A673 (cell line): ENCODE results near the gene CAGE1. TPM values are rescaled to one million over a fixed set of nuclear protein-coding genes. Genes with fewer than 3 reads are reported as not detected.
"Not testable (repeated sequence)": the region's sequence is repeated elsewhere in the genome, so short reads cannot be mapped to it uniquely, and the experiment has no call there.

Experiments
- BruUV-seq: library from RNA; stranded (reverse); fragments of 400-500 nt; replicated peaks from 2 replicates; lab custom pipeline; 2021; lab: Mats Ljungman, UMichigan
- CTCF ChIA-PET: fragments of 300-600 bp; sonication (Branson Sonifier 250); formaldehyde crosslinking; loops from one replicate; lab custom pipeline; 2022; ENCODE audit warnings: antibody characterized with exemption; lab: Charles Lee
- POLR2A ChIA-PET: fragments of 300-600 bp; sonication (Branson Sonifier 250); formaldehyde crosslinking; loops from one replicate; lab custom pipeline; 2022; ENCODE audit warnings: antibody characterized with exemption; ENCODE audit not compliant: low non-redundant PET; lab: Charles Lee
- DNase-seq: peaks from one replicate; pipeline ENCODE4 v3.0.0-alpha.2; 2015; ENCODE audit warnings: low spot score
- H3K27ac ChIP-seq: fragments of 200-600 bp; sonication (generic); 2 replicates; pipeline ENCODE4 v1.5.1; 2016; ENCODE audit warnings: mixed run types, low read depth, mild to moderate bottlenecking, mixed read lengths, antibody characterized with exemption, low read length; ENCODE audit not compliant: poor library complexity, severe bottlenecking
- H3K27me3 ChIP-seq: fragments of 200-600 bp; sonication (generic); replicated peaks from 2 replicates; pipeline ENCODE4 v1.6.1; 2017; ENCODE audit warnings: mixed run types, low read depth, mild to moderate bottlenecking, mixed read lengths, antibody characterized with exemption, low read length; ENCODE audit not compliant: insufficient read depth, poor library complexity
- H3K36me3 ChIP-seq: fragments of 200-600 bp; sonication (generic); 2 replicates; pipeline ENCODE4 v1.6.1; 2016; ENCODE audit warnings: mixed run types, mild to moderate bottlenecking, mixed read lengths, antibody characterized with exemption, low read length; ENCODE audit not compliant: insufficient read depth, poor library complexity, severe bottlenecking
- H3K4me1 ChIP-seq: fragments of 200-600 bp; sonication (generic); 2 replicates; pipeline ENCODE4 v1.6.1; 2017; ENCODE audit warnings: mixed run types, mild to moderate bottlenecking, mixed read lengths, antibody characterized with exemption, low read length; ENCODE audit not compliant: insufficient read depth, poor library complexity, severe bottlenecking
- H3K4me3 ChIP-seq: fragments of 200-600 bp; sonication (generic); 2 replicates; pipeline ENCODE4 v1.5.1; 2016; ENCODE audit warnings: low read depth, mixed run types, mild to moderate bottlenecking, mixed read lengths, low read length; ENCODE audit not compliant: poor library complexity, severe bottlenecking
- H3K9me3 ChIP-seq: fragments of 200-600 bp; sonication (generic); 2 replicates; pipeline ENCODE4 v1.6.1; 2016; ENCODE audit warnings: mixed run types, low read depth, mild to moderate bottlenecking, mixed read lengths, antibody characterized with exemption, low read length; ENCODE audit not compliant: poor library complexity, severe bottlenecking
- CTCF ChIP-seq: fragments of 300-800, 200-600 bp; sonication (generic); conservative IDR thresholded peaks from 2 replicates; pipeline ENCODE4 v1.5.1; 2017; ENCODE audit warnings: low read depth, mild to moderate bottlenecking, antibody characterized with exemption, low read length, moderate library complexity, mixed read lengths
- EZH2 ChIP-seq: fragments of 200-600 bp; sonication (generic); IDR thresholded peaks from 2 replicates; pipeline ENCODE4 v1.6.1; 2017; ENCODE audit warnings: borderline replicate concordance, low read depth, mild to moderate bottlenecking, mixed read lengths, antibody characterized with exemption, low read length; ENCODE audit not compliant: poor library complexity, severe bottlenecking
- intact Hi-C: fragments of 100-400 bp; cut with micrococcal nuclease; formaldehyde crosslinking; loops from one replicate; pipeline ENCODE4 v1.10.0; 2022; ENCODE audit not compliant: unreplicated experiment
- total RNA-seq: library from RNA; stranded (reverse); gene quantifications from 2 replicates; pipeline ENCODE4 v1.2.3, GENCODE V29; 2021

CAGE1 gene
- total RNA-seq, 1 experiment from 2014 or later, result 0.19 TPM

GRCh38 chr6:7377961-7378360, 11.6 kb downstream of the CAGE1 start:
- BruUV-seq, result no TSS peak
- ChIA-PET CTCF (no interaction called here), POLR2A (no interaction called here)
- intact Hi-C loops, result no loop called here
- DNase-seq, result no peak
- no peaks in the 10 kb centered on the region for H3K9me3 ChIP-seq
- H3K4me3 ChIP-seq, result no peak overlapping the region
- H3K27ac ChIP-seq, result no peak overlapping the region
- H3K27me3 ChIP-seq, result peaks cover 2% of the 10 kb centered on the region
- no peaks in the 10 kb centered on the region for H3K36me3 ChIP-seq
- H3K4me1 ChIP-seq, result no peaks in the 10 kb centered on the region
- no peak for TF ChIP-seq CTCF
- no peak for TF ChIP-seq EZH2

GRCh38 chr6:7373739-7374138, 15.8 kb downstream of the CAGE1 start:
- POLR2A ChIA-PET, result no interaction called here
- Histone ChIP-seq H3K36me3 (no peaks in the 10 kb centered on the region), H3K27me3 (peaks cover 2% of the 10 kb centered on the region), H3K4me1 (no peaks in the 10 kb centered on the region), H3K4me3 (no peak overlapping the region), H3K27ac (no peak overlapping the region), H3K9me3 (no peaks in the 10 kb centered on the region)
- BruUV-seq, result no TSS peak
- CTCF ChIA-PET, result interaction anchor here (0.6 kb wide), 1 partner anchor 16 kb away, joined by 3 read pairs; the partner anchor contains the start of genes CAGE1 and RIOK1
- intact Hi-C loops, result no loop called here
- no peak for DNase-seq
- no peak for TF ChIP-seq EZH2
- TF ChIP-seq CTCF, result no peak

- DNase-seq, result no peak
- no peaks in the 10 kb centered on the region for H3K9me3 ChIP-seq
- no peaks in the 10 kb centered on the region for H3K36me3 ChIP-seq
- H3K27me3 ChIP-seq, result no peaks in the 10 kb centered on the region
- ChIA-PET POLR2A (no interaction called here), CTCF (no interaction called here)
- intact Hi-C loops, result no loop called here
- BruUV-seq, result no TSS peak
- TF ChIP-seq CTCF (no peak), EZH2 (no peak)
- no peak overlapping the region for H3K4me3 ChIP-seq
- no peak overlapping the region for H3K27ac ChIP-seq
- H3K4me1 ChIP-seq, result no peaks in the 10 kb centered on the region
Observed at GRCh38 chr6:7367408-7367807, 22.1 kb downstream of the CAGE1 start.

- POLR2A ChIA-PET, BruUV-seq: not testable (repeated sequence)
Observed at GRCh38 chr6:7351916-7352315, 37.6 kb downstream of the CAGE1 start.

GRCh38 chr6:7350591-7350990, 39.0 kb downstream of the CAGE1 start:
- intact Hi-C loops, H3K4me1 ChIP-seq, BruUV-seq, H3K27me3 ChIP-seq, H3K9me3 ChIP-seq, H3K4me3 ChIP-seq, H3K27ac ChIP-seq, CTCF ChIA-PET, DNase-seq, H3K36me3 ChIP-seq, POLR2A ChIA-PET: not testable (repeated sequence)

More at GRCh38 chr6:7351916-7352315, 37.6 kb downstream of the CAGE1 start:
- CTCF ChIA-PET, DNase-seq, H3K4me3 ChIP-seq, H3K9me3 ChIP-seq, intact Hi-C loops, H3K27me3 ChIP-seq, H3K4me1 ChIP-seq, H3K27ac ChIP-seq, H3K36me3 ChIP-seq: not testable (repeated sequence)
